SHP77 (cell line): ENCODE results near the gene CCDC144A.
"Not testable (repeated sequence)": the region's sequence is repeated elsewhere in the genome, so short reads cannot be mapped to it uniquely, and the experiment has no call there.

Experiments
- DNase-seq, 2 experiments: peaks; one replicate each; lab custom pipeline; 2025; lab: John Stamatoyannopoulos, UW

Gene CCDC144A

GRCh38 chr17:16818340-16818739 is 128.3 kb downstream of the CCDC144A start:
- no peak for DNase-seq

- no peak for DNase-seq
Observed at GRCh38 chr17:16818821-16819683, 129.0 kb downstream of the CCDC144A start.

GRCh38 chr17:16820161-16820877 is 130.3 kb downstream of the CCDC144A start:
- DNase-seq = no peak

DNA sequence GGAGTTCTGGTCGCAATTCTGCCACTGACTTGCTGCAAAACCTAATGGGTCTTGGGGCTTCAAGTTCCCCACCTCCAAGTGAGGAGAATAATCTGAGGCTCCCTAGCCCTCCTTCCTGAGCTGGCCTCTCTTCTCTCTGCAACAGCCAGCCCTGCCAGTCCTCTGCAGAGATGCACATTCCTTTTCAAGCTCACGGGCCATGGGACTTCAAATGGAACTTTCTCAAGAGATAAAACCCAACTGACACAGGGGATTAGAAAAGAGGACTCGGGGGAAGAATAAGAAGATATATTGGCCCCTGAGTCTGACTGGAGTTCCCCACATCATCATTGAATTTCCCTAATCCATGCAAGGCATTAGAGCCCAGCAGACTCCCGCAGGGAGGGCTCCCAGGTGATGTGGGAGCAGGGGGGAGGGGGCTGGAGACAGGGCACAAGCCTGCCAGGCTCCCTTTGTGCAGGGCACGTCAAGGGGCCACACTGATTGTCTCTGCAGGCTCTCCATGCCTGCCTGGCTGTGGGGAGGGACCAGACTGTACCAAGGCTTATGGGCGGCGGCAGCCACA is 131.0 kb downstream of the CCDC144A start:
- no peak for DNase-seq

GRCh38 chr17:16822133-16822532 is 132.1 kb downstream of the CCDC144A start:
- not testable (repeated sequence) for DNase-seq

GRCh38 chr17:16823768-16824406 is 133.8 kb downstream of the CCDC144A start:
- DNase-seq = not testable (repeated sequence)
